ENCODE data around the gene SMIM35.
A peak's percentile ranks its signal among the peaks of the same experiment; 100 is the strongest.

The SMIM35 gene

GRCh38 chr11:118086913-118087768, at the start of gene SMIM35:
Gene SMIM35 (minus strand): TSS chr11:118086963. CDS start chr11:118086757, 206 bp downstream.
- peak; percentile 73 to 78 for DNase-seq

- no peak for DNase-seq
These were observed 49.6 kb upstream of the SMIM35 start for GRCh38 chr11:118136341-118136740.

- no peak for DNase-seq
These were observed 49.0 kb upstream of the SMIM35 start for GRCh38 chr11:118135796-118136165.

- DNase-seq: no peak
These were observed 48.5 kb upstream of the SMIM35 start for GRCh38 chr11:118135051-118135795.

- no peak for DNase-seq
These were observed 47.1 kb upstream of the SMIM35 start for GRCh38 chr11:118133816-118134215.

- no peak for DNase-seq
These were observed 45.8 kb upstream of the SMIM35 start for GRCh38 chr11:118132385-118133151.

- DNase-seq: no peak
These were observed 42.9 kb upstream of the SMIM35 start for GRCh38 chr11:118129471-118130172.

- DNase-seq: no peak
These were observed 42.1 kb upstream of the SMIM35 start for GRCh38 chr11:118128721-118129470.

GRCh38 chr11:118128310-118128709, 41.5 kb upstream of the SMIM35 start:
- DNase-seq: no peak

- DNase-seq: peak; percentile 63 to 82
These were observed 39.5 kb upstream of the SMIM35 start for GRCh38 chr11:118126082-118126838.

- peak; percentile 28 to 86 for DNase-seq
These were observed 38.3 kb upstream of the SMIM35 start for GRCh38 chr11:118124929-118125535.

GRCh38 chr11:118120793-118121192, 34.0 kb upstream of the SMIM35 start:
- no peak for DNase-seq

GRCh38 chr11:118117790-118118601, 31.2 kb upstream of the SMIM35 start:
- DNase-seq: no peak

GRCh38 chr11:118115048-118115447, 28.3 kb upstream of the SMIM35 start:
- DNase-seq: no peak

- no peak for DNase-seq
These were observed 27.5 kb upstream of the SMIM35 start for GRCh38 chr11:118114266-118114665.

- no peak for DNase-seq
These were observed 26.1 kb upstream of the SMIM35 start for GRCh38 chr11:118112711-118113430.

GRCh38 chr11:118111744-118112035, 24.9 kb upstream of the SMIM35 start:
- no peak for DNase-seq

- no peak for DNase-seq
These were observed 24.4 kb upstream of the SMIM35 start for GRCh38 chr11:118111019-118111743.

- DNase-seq: no peak
These were observed 22.5 kb upstream of the SMIM35 start for GRCh38 chr11:118109231-118109630.
